Pulmonary artery endothelial cell (primary cell): ENCODE data around the gene EEIG1. TPM values are rescaled to one million over a fixed set of nuclear protein-coding genes. Genes with fewer than 3 reads are reported as not detected.
A peak's percentile ranks its signal among the peaks of the same experiment; 100 is the strongest.
"Not testable (repeated sequence)": the region's sequence is repeated elsewhere in the genome, so short reads cannot be mapped to it uniquely, and the experiment has no call there.

Experiments
- DNase-seq: peaks from one replicate; pipeline ENCODE4 v3.0.0-alpha.2; 2011; ENCODE audit warnings: low read depth, low spot score
- total RNA-seq: library from RNA; depleted of rRNA; stranded (reverse); fragments of >200 nt; gene quantifications from 2 replicates; pipeline ENCODE4 v1.2.3, GENCODE V29; 2014

Gene EEIG1
- total RNA-seq, result 4.4 and 5.2 TPM in 2 replicates

- peak; percentile 64 for DNase-seq
Observed at GRCh38 chr9:127980706-127981558, at the start of gene EEIG1. EEIG1 (minus strand) TSS chr9:127980989; CDS start chr9:127980137, 852 bp downstream.

GRCh38 chr9:128027705-128028104 is 46.9 kb upstream of the EEIG1 start:
- DNase-seq, result no peak

GRCh38 chr9:128026773-128027541 is 46.2 kb upstream of the EEIG1 start:
- no peak for DNase-seq

- DNase-seq, result no peak
Observed at GRCh38 chr9:128026255-128026772, 45.5 kb upstream of the EEIG1 start.

GRCh38 chr9:128025736-128026135 is 44.9 kb upstream of the EEIG1 start:
- no peak for DNase-seq

- DNase-seq, result no peak
Observed at GRCh38 chr9:128024761-128025308, 44.0 kb upstream of the EEIG1 start.

- DNase-seq, result not testable (repeated sequence)
Observed at GRCh38 chr9:128023671-128024070, 42.9 kb upstream of the EEIG1 start.

- DNase-seq, result no peak
Observed at GRCh38 chr9:128022886-128023285, 42.1 kb upstream of the EEIG1 start.

GRCh38 chr9:128021098-128021497 is 40.3 kb upstream of the EEIG1 start:
- DNase-seq, result no peak

- DNase-seq, result no peak
Observed at GRCh38 chr9:128020692-128021091, 39.9 kb upstream of the EEIG1 start.

GRCh38 chr9:128015696-128016095 is 34.9 kb upstream of the EEIG1 start:
- no peak for DNase-seq

- DNase-seq, result no peak
Observed at GRCh38 chr9:128011071-128011817, 30.5 kb upstream of the EEIG1 start.

- no peak for DNase-seq
Observed at GRCh38 chr9:128009639-128010038, 28.9 kb upstream of the EEIG1 start.

GRCh38 chr9:128008171-128008570 is 27.4 kb upstream of the EEIG1 start:
- no peak for DNase-seq

GRCh38 chr9:128007566-128008138 is 26.9 kb upstream of the EEIG1 start:
- DNase-seq, result peak; percentile 60

- DNase-seq, result no peak
Observed at GRCh38 chr9:128006332-128006996, 25.7 kb upstream of the EEIG1 start.

- peak; percentile 88 for DNase-seq
Observed at GRCh38 chr9:128005923-128006322, 25.1 kb upstream of the EEIG1 start.

- no peak for DNase-seq
Observed at GRCh38 chr9:128003966-128004604, 23.3 kb upstream of the EEIG1 start.

GRCh38 chr9:128002959-128003358 is 22.2 kb upstream of the EEIG1 start:
- DNase-seq, result no peak

- DNase-seq, result peak; percentile 44
Observed at GRCh38 chr9:128001779-128002298, 21.1 kb upstream of the EEIG1 start.
